Jurkat, Clone E6-1 (cell line): ENCODE data around the gene CKMT1A.
"Not testable (repeated sequence)": the region's sequence is repeated elsewhere in the genome, so short reads cannot be mapped to it uniquely, and the experiment has no call there.

Experiments
- DNase-seq: peaks from one replicate; pipeline ENCODE4 v3.0.0-alpha.2; 2011; ENCODE audit warnings: low read depth, low spot score
- H3K4me3 ChIP-seq: 2 replicates; pipeline ENCODE4 v1.5.1; 2011; ENCODE audit warnings: mild to moderate bottlenecking, low read length, control low read depth, moderate library complexity

Gene CKMT1A

GRCh38 chr15:43746245-43746902 lies 52.7 kb downstream of the CKMT1A start, which contains the start of gene PDIA3:
PDIA3 (plus strand) TSS chr15:43746438; CDS start chr15:43746540, 102 bp downstream.
- peak; percentile 65 for DNase-seq
- H3K4me3 ChIP-seq, result peak within 1 kb of the TSS; percentile 72

GRCh38 chr15:43746903-43747309 lies 53.2 kb downstream of the CKMT1A start:
- peak overlapping the region; percentile 72 for H3K4me3 ChIP-seq
- not testable (repeated sequence) for DNase-seq

- H3K4me3 ChIP-seq, result no peak overlapping the region
- no peak for DNase-seq
Observed at GRCh38 chr15:43748376-43748775, 54.7 kb downstream of the CKMT1A start.
